ENCODE results near the gene TANK.
A peak's percentile ranks its signal among the peaks of the same experiment; 100 is the strongest.
"Not testable (repeated sequence)": the region's sequence is repeated elsewhere in the genome, so short reads cannot be mapped to it uniquely, and the experiment has no call there.

TANK gene

GRCh38 chr2:161160226-161161073 lies at the start of gene TANK:
Gene TANK (plus strand): TSS chr2:161160428. CDS start chr2:161179663, 19,235 bp downstream.
- DNase-seq: peak; percentile 93

DNA sequence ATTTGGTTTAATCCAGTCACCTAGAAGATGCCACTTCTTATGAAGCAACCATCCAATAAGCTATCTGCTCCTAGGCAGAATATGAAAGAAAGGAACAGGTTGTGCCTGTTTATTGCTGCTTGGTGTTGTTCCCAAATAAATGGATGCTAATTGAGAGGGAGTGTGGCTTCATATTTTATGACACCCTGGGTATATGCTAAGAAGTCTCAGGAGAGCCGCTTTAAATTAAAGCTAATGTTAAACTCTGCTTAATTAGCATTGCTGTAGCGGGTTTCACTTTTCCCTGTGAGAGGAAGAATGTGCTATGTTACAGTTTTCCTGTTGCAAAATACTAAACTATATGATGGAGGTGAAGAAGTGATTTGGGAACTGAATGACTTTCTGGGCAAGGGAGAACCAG lies 48.7 kb upstream of the TANK start:
- no peak for DNase-seq

DNA sequence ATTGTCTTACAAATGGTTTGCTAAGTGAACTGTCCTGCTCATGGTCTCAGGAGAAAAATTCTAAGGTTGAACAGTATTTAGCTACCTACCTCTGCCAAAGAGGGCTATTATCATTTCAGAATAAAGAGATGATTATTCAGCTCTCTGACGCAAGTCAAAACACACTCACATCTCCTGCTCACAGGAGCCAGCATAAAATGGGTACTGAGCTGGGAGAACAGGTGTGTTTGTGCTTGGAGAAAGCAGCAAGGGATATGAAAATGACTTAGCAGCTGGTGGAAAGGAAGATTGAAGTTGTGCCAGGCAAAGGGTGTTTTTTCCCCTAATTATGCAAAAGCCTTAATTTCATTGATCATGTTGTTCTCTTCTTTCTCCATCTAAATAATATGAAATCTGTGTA lies 47.3 kb upstream of the TANK start:
- peak; percentile 5 for DNase-seq

DNA sequence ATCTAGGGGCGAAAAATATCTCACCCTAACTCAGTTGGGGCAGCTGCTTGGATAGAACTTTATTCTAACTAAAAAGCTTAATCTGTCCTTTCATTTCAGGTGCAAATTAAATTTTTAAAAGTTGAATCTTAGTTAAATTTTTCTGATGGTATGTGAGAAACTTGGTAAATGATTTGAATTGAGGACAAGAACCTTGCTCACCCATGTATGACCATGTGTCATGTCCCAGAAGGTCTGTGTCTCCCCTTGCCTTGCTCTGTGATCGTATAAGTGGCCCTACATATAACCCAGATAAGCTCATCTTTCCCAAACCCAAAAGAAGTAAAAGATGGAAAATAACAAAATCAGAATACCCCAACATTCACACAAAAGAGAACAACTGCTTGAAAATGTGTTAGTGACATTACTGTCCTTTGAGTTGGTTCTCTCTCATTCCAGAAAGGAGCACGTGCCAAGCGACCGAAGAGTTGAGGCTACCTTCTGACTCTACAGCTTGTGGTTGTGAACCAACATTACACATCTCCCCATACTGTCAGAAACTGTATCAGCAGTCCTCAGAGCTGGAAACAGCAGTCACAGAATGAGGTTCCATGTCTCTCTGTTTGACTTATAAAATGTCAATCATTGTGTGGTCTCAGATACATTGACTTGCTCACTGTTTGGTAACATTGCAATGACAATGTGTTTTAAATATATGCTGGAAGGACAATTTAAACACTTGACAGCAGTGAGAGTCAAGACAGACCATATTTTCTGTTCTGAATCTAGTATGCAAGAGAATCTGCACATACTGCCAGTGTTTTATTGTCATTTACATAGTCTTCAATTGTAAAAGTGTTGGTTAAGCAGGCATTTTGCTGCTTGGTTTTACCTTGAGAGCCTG lies 46.3 kb upstream of the TANK start:
- no peak for DNase-seq

GRCh38 chr2:161115205-161115604 lies 45.0 kb upstream of the TANK start:
- DNase-seq: no peak

DNA sequence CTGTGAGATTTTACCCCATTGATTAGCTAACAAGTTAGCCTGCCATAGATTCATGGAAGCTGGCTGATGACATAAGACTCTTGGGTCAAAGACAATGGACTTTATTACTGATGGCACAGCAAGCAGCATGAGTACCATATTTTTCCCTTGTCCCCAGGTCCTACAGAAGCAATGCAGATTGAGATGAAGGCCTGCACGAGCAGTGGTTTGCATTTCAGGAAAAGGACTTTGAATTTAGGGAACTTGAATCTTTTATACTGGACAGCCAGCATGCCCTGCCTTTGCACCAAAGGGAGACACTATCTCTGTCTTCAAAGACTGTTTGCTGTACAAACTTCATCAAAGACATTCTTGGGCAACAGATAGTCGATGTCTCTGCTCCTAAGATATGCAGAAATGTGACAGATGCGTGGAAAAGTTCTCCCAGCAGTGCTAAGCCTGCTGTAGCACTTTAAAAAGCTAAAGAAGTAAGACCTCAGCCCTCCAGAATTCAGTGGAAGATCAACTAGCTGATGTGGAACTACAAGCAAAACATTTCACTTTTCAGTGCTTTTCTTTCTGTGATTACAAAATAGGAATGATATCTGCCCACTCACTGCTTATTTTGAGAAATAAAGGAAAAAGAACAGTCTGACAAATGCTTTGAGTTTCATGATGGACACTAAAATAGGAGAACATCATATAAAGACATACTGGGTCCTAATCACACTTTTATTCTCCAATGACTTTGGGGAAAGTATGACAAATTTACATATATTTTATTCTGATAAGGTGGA lies 44.4 kb upstream of the TANK start:
- DNase-seq: no peak

DNA sequence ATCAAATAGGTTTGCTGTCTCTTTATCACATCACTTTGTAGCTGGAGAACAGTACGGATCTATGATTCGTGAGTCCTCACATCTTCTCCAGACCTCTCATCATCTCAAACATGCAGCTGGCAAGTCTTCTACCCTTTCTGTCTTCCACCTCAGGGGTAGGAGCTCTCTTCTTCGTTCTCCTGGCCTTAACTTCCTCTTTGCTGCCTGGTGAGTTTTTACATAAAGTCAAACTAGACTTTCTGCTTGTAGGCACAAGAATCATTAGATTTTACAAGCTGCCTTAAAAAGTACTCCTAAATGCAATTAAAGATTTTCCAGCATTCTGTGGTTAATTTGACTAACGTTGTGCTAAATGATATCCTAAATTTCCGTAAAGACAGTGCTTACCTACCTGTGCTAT lies 43.7 kb upstream of the TANK start:
- DNase-seq: no peak

DNA sequence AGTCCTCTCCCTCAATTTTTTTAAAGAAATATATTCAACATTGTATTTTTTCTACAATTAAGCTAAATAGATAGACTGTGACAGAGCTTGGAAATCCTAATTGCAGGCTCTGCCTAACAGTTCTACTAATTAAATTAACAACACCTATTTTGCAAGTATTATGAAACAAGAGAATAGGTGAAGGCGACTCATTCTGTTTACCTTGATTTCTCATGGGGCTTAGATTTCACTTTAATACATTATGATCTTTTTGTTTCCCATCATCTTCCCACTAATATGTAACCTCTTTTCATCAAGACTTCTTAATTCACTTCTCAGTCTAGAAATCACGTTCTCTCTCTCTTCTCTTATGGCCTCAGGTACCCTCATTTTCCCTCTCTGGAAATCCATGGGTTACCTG lies 42.7 kb upstream of the TANK start:
- DNase-seq: no peak

DNA sequence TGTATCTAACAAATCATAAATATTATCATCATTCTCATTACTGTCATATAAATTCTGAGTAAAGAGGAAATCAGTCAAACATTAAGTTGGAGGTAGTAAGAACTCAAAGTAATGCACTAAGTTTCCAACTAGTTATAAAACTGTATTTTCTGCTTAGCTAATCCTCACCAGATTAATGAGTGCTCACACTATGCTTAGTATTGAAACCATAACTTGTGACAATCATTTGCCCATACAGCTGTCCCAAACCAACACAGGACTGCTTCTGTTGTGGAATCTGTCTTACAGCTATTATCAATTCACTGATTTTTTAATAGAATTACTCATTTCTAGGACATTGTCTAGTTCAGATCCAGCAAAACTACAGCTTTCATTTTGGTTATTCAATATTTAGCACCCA lies 41.5 kb upstream of the TANK start:
- no peak for DNase-seq

GRCh38 chr2:161119483-161119882 lies 40.7 kb upstream of the TANK start:
- no peak for DNase-seq

DNA sequence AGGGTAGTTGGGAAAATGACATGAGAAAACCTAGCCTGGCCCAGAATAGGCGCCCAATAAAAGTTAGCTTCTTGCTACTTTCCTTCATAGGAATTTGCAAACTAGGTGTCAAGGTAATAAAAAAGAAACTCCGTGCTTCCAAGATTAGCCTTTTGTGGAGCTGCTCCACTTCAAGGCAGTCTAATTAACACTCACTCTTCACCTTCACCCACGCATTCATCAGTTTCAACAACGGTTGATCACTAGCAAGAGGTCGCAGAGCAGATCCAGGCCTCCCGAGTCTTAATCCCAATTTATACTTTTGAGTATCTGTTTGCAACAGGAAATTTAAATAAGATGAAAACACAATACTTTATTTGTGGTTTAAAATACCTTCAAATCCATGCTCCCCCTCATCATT lies 39.5 kb upstream of the TANK start:
- DNase-seq: no peak

GRCh38 chr2:161121622-161122021 lies 38.6 kb upstream of the TANK start:
- no peak for DNase-seq

GRCh38 chr2:161122772-161123530 lies 37.3 kb upstream of the TANK start:
- no peak for DNase-seq

DNA sequence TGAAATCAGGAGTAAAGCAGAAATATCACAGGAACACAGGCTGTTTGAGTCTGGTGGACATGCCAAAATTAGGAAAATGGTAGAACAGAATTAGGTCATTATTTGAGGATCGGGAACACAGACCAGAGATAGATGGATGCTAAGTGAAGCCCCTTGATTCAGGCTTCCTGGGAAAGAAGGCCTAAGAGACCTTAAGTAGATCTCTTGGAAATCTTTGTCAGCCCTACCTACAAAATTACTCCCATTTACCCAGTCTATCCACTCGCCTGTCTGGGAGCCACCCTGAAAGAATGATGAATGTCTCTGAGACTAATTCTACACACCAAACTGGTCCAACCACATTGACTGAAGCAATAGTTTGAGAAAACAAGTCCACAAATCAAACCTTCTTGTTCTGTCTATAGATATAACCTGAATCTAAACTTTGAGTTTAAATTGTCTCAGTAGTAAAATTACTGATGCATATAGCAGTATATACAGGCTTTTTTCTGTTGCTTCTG lies 36.6 kb upstream of the TANK start:
- DNase-seq: no peak

DNA sequence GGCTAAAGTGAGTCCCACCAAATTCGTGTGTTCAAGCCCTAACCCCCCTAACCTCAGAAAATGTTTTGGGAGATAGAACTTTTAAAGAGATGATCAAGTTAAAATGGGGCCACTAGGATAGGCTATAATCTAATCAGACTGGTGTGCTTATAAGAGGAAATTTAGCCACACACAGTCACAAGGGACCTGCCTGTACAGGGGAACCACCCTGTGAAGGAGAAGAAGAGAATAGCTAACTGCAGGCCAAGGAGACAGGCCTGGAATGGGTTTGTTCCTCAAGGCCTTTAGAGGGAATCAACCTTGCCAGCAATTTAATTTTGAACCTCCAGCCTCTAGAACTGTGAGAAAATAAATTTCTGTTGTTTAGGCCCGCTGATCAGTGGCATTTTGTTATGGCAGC lies 36.0 kb upstream of the TANK start:
- DNase-seq: no peak

GRCh38 chr2:161128885-161129284 lies 31.3 kb upstream of the TANK start:
- DNase-seq: no peak

DNA sequence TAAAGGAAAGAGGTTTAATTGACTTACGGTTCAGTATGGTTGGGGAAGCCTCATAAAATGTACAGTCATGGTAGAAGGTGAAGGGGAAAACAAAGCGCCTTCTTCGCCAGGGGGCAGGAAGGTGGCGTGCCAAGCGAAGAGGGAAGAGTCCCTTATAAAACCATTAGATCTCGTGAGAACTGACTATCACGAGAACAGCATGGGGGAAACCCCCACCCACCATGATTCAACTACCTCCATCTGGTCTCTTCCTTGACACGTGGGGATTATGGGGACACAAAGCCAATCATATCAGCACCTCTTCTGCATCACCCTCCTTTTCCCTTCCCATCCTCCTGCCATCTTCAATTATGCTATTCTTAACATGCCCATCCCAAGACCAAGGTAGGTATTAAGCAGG lies 29.9 kb upstream of the TANK start:
- DNase-seq: no peak

- no peak for DNase-seq
These were observed 29.1 kb upstream of the TANK start for GRCh38 chr2:161131074-161131680.

GRCh38 chr2:161131804-161132203 lies 28.4 kb upstream of the TANK start:
- DNase-seq: no peak

GRCh38 chr2:161132384-161132783 lies 27.8 kb upstream of the TANK start:
- DNase-seq: not testable (repeated sequence)

DNA sequence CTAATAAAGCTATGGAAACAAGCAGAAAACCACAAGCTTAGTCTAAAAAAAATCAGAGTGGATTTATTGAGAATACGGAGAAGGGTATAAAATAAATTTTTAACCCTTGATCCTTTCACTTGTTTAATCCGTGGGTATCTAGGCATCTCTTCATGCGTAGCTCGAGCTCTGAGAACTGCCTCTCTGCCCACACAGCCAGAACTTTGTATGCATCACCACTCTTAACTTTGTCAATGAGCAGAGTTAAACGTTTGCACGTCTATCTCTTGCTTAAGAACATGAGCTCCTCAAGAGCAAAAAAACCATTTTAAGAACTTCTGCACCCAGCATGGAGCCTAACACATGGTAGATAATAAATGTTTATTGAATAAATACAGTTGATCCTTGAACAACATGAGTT lies 26.9 kb upstream of the TANK start:
- DNase-seq: no peak

Data from NCI-H69 (cell line).